HepG2 (cell line): ENCODE results near the gene CIBAR2. TPM values are rescaled to one million over a fixed set of nuclear protein-coding genes. Genes with fewer than 3 reads are reported as not detected.

Source experiments
- CHD4 ChIP-seq: fragments of 200-600 bp; sonication (generic); IDR thresholded peaks from 2 replicates; pipeline ENCODE4 v1.7.0; 2017; ENCODE audit warnings: mild to moderate bottlenecking, low read length, borderline replicate concordance
- FOXP1 ChIP-seq, 2 experiments: fragments of 450-650 bp in 1 of 2; IDR thresholded peaks; 2 replicates each; pipeline ENCODE4 v1.6.1; 2017 to 2018; ENCODE audit warnings: antibody characterized with exemption in 1 of 2
- GLI4 ChIP-seq: sonication (generic); formaldehyde crosslinking; IDR thresholded peaks from 2 replicates; pipeline ENCODE4 v1.5.1; 2020; ENCODE audit warnings: missing genetic modification reagents, mild to moderate bottlenecking, moderate library complexity, borderline replicate concordance
- GTF3A ChIP-seq: sonication (generic); formaldehyde crosslinking; conservative IDR thresholded peaks from 2 replicates; pipeline ENCODE4 v1.4.0; 2020; ENCODE audit warnings: mild to moderate bottlenecking, missing genetic modification reagents
- HOXA5 ChIP-seq: sonication (generic); formaldehyde crosslinking; IDR thresholded peaks from 2 replicates; pipeline ENCODE4 v1.4.0; 2020; ENCODE audit warnings: missing genetic modification reagents
- ISL2 ChIP-seq: sonication (generic); formaldehyde crosslinking; IDR thresholded peaks from 2 replicates; pipeline ENCODE4 v1.5.0; 2020; ENCODE audit warnings: missing genetic modification reagents
- MXD4 ChIP-seq: IDR thresholded peaks from 2 replicates; pipeline ENCODE4 v1.6.1; 2016; ENCODE audit warnings: mild to moderate bottlenecking, missing biosample characterization, missing genetic modification reagents
- POGZ ChIP-seq: sonication (generic); formaldehyde crosslinking; IDR thresholded peaks from 2 replicates; pipeline ENCODE4 v1.4.0; 2020; ENCODE audit warnings: mild to moderate bottlenecking, missing genetic modification reagents
- PRDM15 ChIP-seq: sonication (generic); formaldehyde crosslinking; IDR thresholded peaks from 2 replicates; pipeline ENCODE4 v1.4.0; 2020; ENCODE audit warnings: missing genetic modification reagents
- SRSF4 ChIP-seq: fragments of 200-400 bp; formaldehyde crosslinking; IDR thresholded peaks from one replicate; pipeline ENCODE4 v1.6.1; 2018; ENCODE audit warnings: mild to moderate bottlenecking, low read depth, low read length, moderate library complexity; ENCODE audit not compliant: poor library complexity, severe bottlenecking
- THAP7 ChIP-seq: sonication (generic); formaldehyde crosslinking; IDR thresholded peaks from 2 replicates; pipeline ENCODE4 v1.8.1; 2023; ENCODE audit warnings: mild to moderate bottlenecking, missing genetic modification reagents
- ZKSCAN8 ChIP-seq: IDR thresholded peaks from 2 replicates; pipeline ENCODE4 v1.6.1; 2016; ENCODE audit warnings: borderline replicate concordance, missing genetic modification reagents, missing compliant biosample characterization
- ZMYM3 ChIP-seq: sonication (generic); formaldehyde crosslinking; IDR thresholded peaks from 2 replicates; pipeline ENCODE4 v1.5.1; 2020; ENCODE audit warnings: mild to moderate bottlenecking, missing genetic modification reagents
- ZNF253 ChIP-seq: sonication (generic); formaldehyde crosslinking; IDR thresholded peaks from 2 replicates; pipeline ENCODE4 v1.8.0; 2022; ENCODE audit warnings: mild to moderate bottlenecking, missing genetic modification reagents, borderline replicate concordance
- ZNF333 ChIP-seq: sonication (generic); formaldehyde crosslinking; IDR thresholded peaks from 2 replicates; pipeline ENCODE4 v1.4.0; 2020; ENCODE audit warnings: mild to moderate bottlenecking, missing genetic modification reagents, borderline replicate concordance
- ZNF672 ChIP-seq: sonication (generic); formaldehyde crosslinking; IDR thresholded peaks from 2 replicates; pipeline ENCODE4 v1.8.1; 2022; ENCODE audit warnings: missing genetic modification reagents
- ZNF777 ChIP-seq: sonication (generic); formaldehyde crosslinking; IDR thresholded peaks from 2 replicates; pipeline ENCODE4 v1.4.0; 2020; ENCODE audit warnings: missing genetic modification reagents
- ZNF784 ChIP-seq: sonication (generic); formaldehyde crosslinking; IDR thresholded peaks from 2 replicates; pipeline ENCODE4 v1.5.1; 2020; ENCODE audit warnings: missing genetic modification reagents, mild to moderate bottlenecking, borderline replicate concordance
- ZSCAN20 ChIP-seq: sonication (generic); formaldehyde crosslinking; IDR thresholded peaks from 2 replicates; pipeline ENCODE4 v1.4.0; 2020; ENCODE audit warnings: missing genetic modification reagents, mild to moderate bottlenecking, borderline replicate concordance
- polyA plus RNA-seq, 8 experiments: library from polyadenylated mRNA; depleted of rRNA in 3 of 8; stranded (reverse) in 7 of 8; unstranded in 1 of 8; fragments of >200 nt; fragmentation: Illumina TruSeq in 4 of 8; extraction: Trizol in 4 of 8; gene quantifications; 2 replicates each; pipeline versions ENCODE4 v1.2.1 to v1.2.3, GENCODE V29; 2011 to 2016; ENCODE audit warnings: low read depth in 4 of 8, missing spikeins in 1 of 8, mixed read lengths in 1 of 8; ENCODE audit not compliant: insufficient read depth in 1 of 8
- total RNA-seq, 5 experiments: library from RNA; depleted of rRNA; stranded (reverse); fragments of >200 nt; fragmentation: Illumina TruSeq; extraction: Trizol; gene quantifications; 2 replicates each; pipeline ENCODE4 v1.2.3, GENCODE V29; 2016; ENCODE audit warnings: low read depth in 1 of 5

The CIBAR2 gene
- total and polyA plus RNA-seq, 2 of the 13 experiments (the other 11 are each of a cell fraction or from before 2014, with no cell fraction given), result not detected

- TF ChIP-seq PRDM15 (no peak), ZNF333 (CRISPR knock-in tag) (no peak), GLI4 (CRISPR knock-in tag) (peak; percentile 44; the same call in 1 of the 2 replicates), FOXP1 (IDR thresholded peaks at IDR 0.05) (no peak), FOXP1 (CRISPR knock-in tag; IDR thresholded peaks at IDR 0.05) (no peak), ZKSCAN8 (CRISPR knock-in tag) (no peak), ISL2 (peak; percentile 50; the same call in 1 of the 2 replicates), SRSF4 (no peak), ZNF253 (CRISPR knock-in tag) (no peak), ZNF672 (CRISPR knock-in tag) (no peak), POGZ (CRISPR knock-in tag) (peak; percentile 42; the same call in 1 of the 2 replicates), ZMYM3 (CRISPR knock-in tag) (peak; percentile 96), MXD4 (CRISPR knock-in tag) (peak; percentile 56; the same call in 1 of the 2 replicates), THAP7 (no peak), ZNF777 (CRISPR knock-in tag) (no peak), ZSCAN20 (CRISPR knock-in tag) (no peak), ZNF784 (CRISPR knock-in tag) (no peak), GTF3A (CRISPR knock-in tag) (peak; percentile 93), CHD4 (no peak; the same call in 1 of the 2 replicates), HOXA5 (CRISPR knock-in tag) (0 out of 2 replicates have a peak, but pooled peaks have one; percentile 61)
These were observed 2.8 kb upstream of the CIBAR2 start (continued) for GRCh38 chr16:85114909-85115567.
